ENCODE data around the gene CHD6.

GRCh38 chr20:41627611-41628244 lies 9.6 kb upstream of the CHD6 start:
- TF ChIP-seq CTCF (IDR thresholded peaks at IDR 0.05) = no peak
- TF ChIP-seq POLR2A (IDR thresholded peaks at IDR 0.05) = no peak
- TF ChIP-seq POLR2AphosphoS5 (IDR thresholded peaks at IDR 0.05) = no peak

Measured in prostate gland (tissue), 2 donors.